Measurements from ENCODE around the gene FTO.
"Not testable (repeated sequence)": the region's sequence is repeated elsewhere in the genome, so short reads cannot be mapped to it uniquely, and the experiment has no call there.

Gene FTO

DNA sequence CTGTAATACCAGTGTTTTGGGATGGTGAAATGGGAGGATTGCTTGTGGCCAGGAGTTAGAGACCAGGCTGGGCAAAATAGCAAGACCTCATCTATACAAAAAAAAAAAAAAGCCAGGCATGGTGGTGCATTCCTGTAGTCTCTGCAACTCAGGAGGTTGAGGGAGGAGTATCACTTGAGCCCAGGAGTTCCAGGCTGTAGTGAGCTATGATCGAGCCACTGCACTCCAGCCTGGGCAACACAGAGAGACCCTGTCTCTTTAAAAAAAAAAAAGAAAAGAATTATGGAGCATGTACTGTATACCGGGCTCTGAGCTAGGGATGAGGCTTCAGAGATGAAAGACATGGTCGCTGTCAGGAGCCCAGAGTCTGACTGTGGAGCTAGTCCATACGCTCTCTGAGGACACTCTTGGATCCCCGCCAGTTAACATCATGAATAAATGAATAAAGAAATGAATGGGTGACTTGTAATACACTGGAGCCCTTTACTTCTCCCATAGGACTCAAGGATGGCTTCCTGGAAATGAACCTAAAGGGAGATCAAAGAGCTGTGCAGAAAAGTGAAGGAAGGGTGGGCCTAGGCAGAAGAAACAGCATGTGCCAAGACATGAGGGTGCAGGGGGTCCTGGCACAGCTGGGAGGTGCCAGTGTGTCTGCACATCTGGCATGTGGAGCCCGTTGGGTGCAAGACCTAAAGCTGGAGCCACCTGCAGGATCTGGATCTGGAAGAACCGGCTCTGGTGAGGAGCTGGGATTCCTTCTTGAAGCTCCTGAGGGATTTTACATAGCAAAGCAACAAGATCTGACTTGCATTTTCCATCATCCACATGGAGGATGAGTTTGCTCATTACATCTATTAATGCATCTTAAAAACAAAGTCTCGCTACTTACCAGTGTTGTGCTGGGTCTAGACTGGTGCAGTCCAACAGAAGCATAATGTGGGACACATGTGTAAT is 462.2 kb downstream of the FTO start:
- no peak for DNase-seq

GRCh38 chr16:54169112-54169511 is 465.2 kb downstream of the FTO start:
- no peak for DNase-seq

- DNase-seq = no peak
These were observed 467.9 kb downstream of the FTO start for GRCh38 chr16:54171626-54172537.

GRCh38 chr16:54173490-54173889 is 469.5 kb downstream of the FTO start:
- DNase-seq = no peak

DNA sequence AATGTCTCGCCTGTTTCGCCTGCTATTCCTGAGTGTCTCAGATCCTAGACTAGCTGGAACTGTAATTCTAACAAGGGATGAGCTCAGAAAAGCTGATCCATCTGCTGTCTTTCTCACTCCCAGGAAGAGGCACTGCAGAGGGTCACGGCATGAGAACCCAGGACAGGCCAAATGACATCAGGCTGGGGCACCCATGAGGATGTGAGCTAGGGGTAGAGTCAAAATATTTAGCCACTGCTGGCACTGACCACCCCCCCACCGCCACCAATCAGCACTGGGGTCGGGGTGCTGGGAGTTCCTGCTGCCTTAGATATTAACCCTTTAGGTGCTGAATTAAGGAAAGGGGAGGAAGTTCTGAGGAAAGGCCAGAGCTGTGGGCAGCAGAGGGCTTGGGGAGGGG is 470.2 kb downstream of the FTO start:
- DNase-seq = no peak

DNA sequence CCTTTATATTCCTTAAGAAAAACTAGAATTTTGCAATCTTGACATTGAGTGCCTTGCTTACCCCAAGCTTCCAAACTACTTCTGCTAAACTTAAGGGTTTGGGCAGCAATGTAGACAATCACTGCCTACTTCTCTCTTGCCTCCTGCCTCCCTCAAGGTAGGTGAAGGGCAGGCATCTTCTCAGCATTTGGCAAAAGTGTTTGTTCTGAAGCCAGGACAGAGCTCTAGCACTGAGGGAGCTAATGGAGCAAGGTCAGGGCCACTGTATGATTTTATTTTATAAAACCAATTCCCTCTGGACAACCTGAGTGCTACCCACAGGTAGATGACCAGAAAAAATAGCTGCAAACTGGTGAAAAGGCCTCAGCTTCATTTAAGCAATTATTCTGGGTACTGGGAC is 470.8 kb downstream of the FTO start:
- no peak for DNase-seq

- DNase-seq = no peak
These were observed 471.2 kb downstream of the FTO start for GRCh38 chr16:54175169-54175551.

- DNase-seq = no peak
These were observed 471.8 kb downstream of the FTO start for GRCh38 chr16:54175552-54176375.

- no peak for DNase-seq
These were observed 472.5 kb downstream of the FTO start for GRCh38 chr16:54176376-54176901.

DNA sequence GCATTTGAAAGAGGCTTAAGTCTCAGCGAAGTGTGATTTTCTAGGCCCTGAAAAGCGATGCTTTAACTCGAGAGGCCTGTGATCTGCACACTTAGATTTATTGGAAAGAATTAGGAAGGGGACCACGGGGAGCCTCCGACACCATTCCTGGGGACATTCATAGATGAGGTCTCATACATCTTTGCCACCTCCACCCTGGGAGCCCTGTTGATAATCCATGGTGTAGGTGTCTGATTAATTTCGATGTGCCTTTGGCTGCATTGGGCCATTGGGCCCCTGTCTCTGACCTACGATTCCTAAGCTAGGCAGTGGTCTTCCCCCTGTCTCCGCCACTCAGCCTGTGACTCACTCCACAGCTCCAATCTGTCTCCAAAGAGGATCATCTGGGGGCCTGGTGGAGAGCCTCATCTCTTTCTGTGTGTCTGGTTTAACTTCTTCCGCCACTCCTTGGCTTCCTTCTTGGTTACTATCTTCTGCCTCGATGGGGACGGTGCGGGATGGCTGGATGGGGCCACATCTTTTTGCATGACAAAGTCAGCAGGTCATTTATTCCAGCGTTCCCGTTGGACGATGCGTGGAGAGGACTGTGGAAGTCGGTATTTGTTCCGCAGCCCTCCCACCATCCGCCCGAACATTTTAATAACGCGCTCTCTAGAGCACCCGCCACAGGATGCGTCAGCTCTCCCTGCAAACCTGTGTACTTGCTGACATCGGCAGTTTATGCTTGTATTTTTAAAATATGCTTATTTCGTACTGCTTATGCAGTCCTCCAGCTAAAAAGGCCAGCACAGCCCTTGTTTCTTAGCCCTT is 473.3 kb downstream of the FTO start:
- no peak for DNase-seq

DNA sequence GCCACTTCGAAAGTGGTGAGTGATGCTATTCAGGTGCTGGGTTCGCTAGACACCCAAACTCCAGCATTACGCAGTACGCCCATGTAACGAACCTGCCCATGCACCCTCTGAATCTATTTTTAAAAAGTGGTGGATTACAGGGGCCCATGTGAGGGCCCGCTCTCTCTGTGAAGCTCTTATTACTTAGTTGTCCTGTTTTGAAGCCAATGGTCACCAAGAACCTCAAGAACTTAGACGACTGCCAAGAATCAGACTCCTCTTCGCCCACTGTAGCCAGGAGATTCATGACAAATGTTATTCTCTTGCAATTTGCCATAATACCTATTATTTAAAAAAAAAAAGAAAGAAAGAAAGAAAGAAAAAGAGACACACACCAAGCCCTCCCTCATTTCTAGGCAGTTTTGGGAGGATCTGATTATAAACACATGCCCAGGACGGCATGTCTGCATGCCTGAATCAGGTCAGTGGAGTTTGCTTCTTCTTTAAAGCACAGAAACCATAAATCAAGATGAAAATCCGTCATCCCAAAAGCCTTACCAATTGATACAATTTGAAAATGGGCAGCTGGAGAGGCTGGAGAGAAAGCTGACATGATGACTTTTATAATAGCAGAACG is 474.0 kb downstream of the FTO start:
- no peak for DNase-seq

DNA sequence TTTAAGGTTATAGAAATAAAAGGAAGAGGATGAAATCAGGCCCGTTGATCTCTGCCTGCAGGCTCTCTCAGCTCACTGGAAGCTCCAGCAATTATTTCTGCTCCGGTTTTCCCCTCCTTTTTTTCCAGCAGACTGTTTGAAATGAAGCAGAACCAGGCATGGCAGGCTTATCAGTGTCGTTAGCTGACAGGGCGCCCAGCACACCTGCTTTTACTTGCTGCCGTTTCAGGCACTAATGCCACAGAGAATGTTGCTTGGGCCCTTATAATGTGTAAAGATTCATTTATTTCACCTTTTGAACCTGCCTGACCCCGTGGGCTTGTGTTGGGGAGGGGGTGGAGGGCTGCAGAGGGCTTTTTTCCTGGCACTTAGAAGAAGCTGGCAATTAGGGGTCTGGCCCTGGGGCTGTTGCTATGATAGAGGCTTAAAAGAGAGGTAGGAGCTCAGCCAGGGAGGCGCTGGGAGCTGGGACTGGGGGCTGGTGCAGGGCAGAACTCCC is 474.6 kb downstream of the FTO start:
- DNase-seq = no peak

DNA sequence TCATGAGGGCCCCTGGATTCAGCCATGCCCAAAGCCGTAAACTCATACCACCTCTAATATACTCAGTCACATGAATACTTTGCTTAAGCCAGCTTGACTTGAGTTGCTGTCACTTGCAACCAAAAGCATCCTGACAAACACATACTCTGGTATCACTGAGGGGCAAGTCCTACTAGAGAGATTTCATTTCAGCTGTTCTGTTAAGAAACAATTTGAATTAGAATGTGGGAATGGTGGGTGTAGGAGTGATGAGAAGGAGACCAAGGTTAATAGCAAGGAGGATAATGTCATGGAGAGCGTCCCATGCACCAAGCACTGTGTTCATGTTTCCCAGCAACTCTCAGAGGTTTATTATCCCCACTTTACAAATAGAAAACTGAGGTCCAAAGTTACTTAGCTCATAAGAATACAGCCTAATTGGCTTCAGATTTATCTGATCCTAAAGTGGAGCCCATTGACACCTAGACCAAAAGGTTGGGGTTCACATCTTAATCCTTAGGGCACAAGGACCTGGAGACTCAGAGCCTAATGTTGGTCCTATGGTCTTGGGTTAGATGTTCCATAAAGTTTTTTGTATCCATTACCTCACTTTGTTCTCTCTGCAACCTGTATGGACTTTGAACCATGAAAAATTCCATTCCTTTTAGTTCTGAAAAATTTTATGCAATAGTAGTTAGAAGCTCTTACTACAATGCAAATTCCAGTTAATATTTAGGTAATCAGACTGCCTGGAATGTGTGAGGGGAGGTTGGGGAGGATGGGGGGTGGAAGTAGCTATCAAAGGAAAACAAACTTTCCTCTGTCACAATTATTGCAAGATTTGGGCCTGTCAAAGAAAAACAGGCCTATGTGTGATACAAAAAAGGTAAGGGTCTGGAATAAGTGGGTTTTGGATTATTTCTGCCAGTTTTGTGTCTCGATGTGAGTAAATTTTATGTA is 476.7 kb downstream of the FTO start:
- no peak for DNase-seq

GRCh38 chr16:54181683-54182329 is 477.9 kb downstream of the FTO start:
- DNase-seq = not testable (repeated sequence)

DNA sequence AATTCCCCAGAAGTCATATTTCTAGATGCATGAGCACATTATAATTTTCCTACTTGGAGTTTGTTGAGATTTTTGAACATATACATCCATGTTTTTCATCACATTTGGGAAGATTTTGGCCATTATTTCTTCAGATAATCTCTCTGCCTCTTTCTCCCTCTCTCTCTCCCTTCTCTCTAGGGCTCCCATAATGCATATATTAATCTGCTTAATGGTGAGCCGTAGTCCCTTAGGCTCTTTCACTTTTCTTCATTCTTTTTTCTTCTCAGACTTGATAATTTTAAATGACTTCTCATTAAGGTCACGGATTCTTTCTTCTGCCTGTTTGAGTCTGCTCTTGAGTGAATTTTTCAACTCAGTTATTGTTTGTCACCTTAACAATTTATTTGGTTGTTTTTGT is 481.1 kb downstream of the FTO start:
- no peak for DNase-seq

GRCh38 chr16:54191163-54191562 is 487.2 kb downstream of the FTO start:
- no peak for DNase-seq

- DNase-seq = no peak
These were observed 487.6 kb downstream of the FTO start for GRCh38 chr16:54191592-54191991.

DNA sequence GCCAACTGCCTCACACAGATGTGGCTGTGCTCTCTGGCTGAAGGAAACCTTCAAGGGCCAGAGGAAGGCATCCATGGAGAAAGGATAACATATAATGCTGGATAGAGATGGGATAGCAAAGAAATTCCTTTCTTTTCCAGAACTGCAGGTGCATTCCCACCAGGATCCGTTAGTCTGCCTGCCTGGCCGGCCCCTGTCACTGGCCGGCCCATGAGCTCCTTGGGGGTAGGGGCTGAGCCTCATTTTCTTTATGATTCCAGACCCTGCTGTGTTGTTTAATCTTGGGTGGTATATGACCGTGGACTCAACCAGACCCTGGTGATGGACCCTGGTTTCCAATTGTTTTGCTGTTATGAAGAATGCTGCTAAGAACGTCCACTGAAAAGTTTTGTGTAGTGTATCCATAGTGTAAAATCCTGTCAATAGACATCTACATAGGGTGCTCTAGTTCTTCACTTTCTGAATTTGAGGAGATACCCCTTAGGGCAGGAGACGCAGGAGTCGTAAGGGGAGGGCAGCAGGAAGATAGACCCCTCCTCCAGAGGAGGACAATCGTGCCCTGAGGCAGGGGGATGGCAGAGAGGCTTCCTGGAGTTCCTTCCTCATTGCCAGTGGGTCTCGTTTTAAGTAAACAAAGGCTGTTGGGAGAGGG is 489.2 kb downstream of the FTO start:
- DNase-seq = no peak
